ENCODE data around the gene RASL10A.

GRCh38 chr22:29299136-29299900 is 16.2 kb downstream of the RASL10A start:
- no peak for TF ChIP-seq ARNTL (CRISPR knock-in tag; IDR thresholded peaks at IDR 0.05; ENCODE audit: borderline replicate concordance, low read depth)
- no peak for TF ChIP-seq RARB (CRISPR knock-in tag; IDR thresholded peaks at IDR 0.05)
- TF ChIP-seq ESRRG (CRISPR knock-in tag; IDR thresholded peaks at IDR 0.05) = no peak
- no peak for TF ChIP-seq TOX (CRISPR knock-in tag; IDR thresholded peaks at IDR 0.05; ENCODE audit: borderline replicate concordance)
- no peak for TF ChIP-seq ZNF8 (CRISPR knock-in tag; IDR thresholded peaks at IDR 0.05)
- no peak for TF ChIP-seq BACH2 (CRISPR knock-in tag; IDR thresholded peaks at IDR 0.05; ENCODE audit: borderline replicate concordance)
